Ammon's horn (tissue), 1 donor: ENCODE results near the gene UHRF2.
"Not testable (repeated sequence)": the region's sequence is repeated elsewhere in the genome, so short reads cannot be mapped to it uniquely, and the experiment has no call there.

Source experiments
- DNase-seq: peaks from one replicate; pipeline ENCODE4 v3.0.0-alpha.2; 2016; ENCODE audit warnings: low spot score

Gene UHRF2

GRCh38 chr9:6412487-6413364, at the start of gene UHRF2:
Gene UHRF2, plus strand, starts transcription at chr9:6413199. Its CDS starts 292 bp downstream, at chr9:6413491.
- DNase-seq: peak; percentile 97

DNA sequence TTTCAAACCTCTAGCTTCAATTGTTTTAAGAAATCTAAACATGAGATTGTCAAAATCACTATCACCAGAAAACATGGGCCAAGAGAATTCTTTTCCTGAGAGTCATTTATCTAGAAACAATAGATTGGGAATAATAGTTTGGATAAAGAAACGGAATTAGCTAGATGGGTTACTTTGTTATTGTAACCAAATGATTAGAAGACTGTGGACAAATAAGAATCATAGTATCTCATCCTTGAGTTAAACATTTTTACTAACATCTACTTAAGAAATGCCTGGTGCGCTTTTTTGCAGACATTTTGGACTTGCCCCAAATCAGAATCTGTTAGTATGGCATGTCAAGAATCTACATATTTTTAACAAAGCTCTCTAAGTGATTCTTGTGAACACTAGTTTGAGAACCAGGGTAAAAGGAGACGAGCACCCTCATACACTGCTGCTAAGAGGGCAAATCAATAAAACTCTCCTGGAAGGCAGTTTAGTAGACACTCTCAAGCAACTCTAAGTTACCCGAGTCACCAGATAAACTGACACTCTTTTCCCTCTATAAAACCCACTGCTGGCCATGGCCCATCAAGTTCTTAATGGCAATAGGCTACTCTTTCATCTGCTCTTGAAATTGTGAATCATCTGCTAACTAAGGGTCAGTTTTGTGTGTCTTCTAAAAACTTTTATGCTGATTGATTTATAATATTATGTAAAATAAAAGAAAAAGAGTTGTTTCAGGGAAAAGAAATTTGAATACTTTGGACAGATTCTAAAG, 45.7 kb upstream of the UHRF2 start:
- no peak for DNase-seq

- no peak for DNase-seq
Observed at GRCh38 chr9:6368831-6369230, 44.2 kb upstream of the UHRF2 start.

DNA sequence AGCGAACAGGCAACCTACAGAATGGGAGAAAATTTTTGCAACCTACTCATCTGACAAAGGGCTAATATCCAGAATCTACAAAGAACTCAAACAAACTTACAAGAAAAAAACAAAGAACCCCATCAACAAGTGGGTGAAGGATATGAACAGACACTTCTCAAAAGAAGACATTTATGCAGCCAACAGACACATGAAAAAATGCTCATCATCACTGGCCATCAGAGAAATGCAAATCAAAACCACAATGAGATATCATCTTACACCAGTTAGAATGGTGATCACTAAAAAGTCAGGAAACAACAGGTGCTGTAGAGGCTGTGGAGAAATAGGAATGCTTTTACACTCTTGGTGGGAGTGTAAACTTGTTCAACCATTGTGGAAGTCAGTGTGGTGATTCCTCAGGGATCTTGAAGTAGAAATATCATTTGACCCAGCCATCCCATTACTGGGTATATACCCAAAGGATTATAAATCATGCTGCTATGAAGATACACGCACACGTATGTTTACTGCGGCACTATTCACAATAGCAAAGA, 31.5 kb upstream of the UHRF2 start:
- DNase-seq: not testable (repeated sequence)

DNA sequence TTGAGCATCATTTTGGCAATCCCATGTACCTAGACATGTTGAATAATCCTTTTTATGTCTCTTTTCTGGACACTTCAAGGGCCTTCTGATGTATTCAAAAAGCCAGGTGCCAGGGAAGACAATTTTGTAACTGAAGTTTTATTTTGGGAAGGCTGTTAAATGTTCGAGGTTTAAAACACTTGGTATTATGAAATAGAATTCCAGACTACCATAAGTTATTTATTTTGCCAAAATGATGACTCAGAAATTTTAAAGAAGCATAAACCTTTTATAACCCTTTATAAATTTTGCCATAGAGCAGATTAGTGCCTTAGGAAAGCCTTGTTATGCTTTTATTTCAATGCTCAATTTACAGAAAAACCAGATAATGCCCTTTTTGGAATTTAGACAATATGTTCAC, 30.3 kb upstream of the UHRF2 start:
- no peak for DNase-seq

- DNase-seq: no peak
Observed at GRCh38 chr9:6383551-6384225, 29.3 kb upstream of the UHRF2 start.

- DNase-seq: no peak
Observed at GRCh38 chr9:6384732-6385131, 28.3 kb upstream of the UHRF2 start.

DNA sequence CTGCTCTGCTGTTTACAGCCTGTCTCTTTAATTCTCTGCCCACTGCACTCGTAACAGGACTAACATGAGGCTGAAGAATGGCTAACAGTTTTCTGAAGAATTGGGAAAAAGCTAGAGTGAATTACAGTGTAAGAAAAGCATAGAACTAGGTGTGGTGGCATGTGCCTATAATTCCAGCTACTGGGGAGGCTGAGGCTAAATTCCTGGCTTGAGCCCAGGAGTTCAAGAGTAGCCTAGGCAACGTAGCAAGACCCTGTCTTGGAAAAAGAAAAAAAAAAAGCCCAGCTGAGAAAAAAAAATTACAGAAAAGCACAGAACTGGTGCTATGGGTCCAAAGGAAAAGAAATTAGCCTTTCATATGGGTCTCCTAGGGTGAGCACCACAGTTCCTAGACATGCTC, 13.9 kb upstream of the UHRF2 start:
- no peak for DNase-seq

GRCh38 chr9:6405371-6405770, 7.6 kb upstream of the UHRF2 start:
- no peak for DNase-seq

- no peak for DNase-seq
Observed at GRCh38 chr9:6407778-6408177, 5.2 kb upstream of the UHRF2 start.

DNA sequence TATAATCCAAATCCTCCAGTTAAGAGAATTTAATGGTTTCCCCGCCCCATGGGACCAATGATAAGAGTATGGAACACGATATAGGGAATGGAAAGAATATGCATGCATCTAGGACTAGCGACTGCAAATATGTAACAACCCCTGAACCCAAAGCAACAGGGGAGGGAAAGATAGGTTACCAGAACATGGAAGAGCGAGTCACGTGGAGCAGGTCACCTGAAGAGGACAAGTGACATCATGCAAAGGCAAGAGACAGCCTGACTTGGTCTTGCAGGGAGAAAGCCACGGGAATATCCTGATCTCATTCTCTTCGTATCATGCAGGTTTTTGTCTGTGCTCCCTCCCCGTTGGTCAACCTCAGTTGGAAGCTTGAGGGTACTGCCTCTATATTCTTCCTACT, 4.7 kb upstream of the UHRF2 start:
- no peak for DNase-seq

- DNase-seq: no peak
Observed at GRCh38 chr9:6409811-6410210, 3.2 kb upstream of the UHRF2 start.

DNA sequence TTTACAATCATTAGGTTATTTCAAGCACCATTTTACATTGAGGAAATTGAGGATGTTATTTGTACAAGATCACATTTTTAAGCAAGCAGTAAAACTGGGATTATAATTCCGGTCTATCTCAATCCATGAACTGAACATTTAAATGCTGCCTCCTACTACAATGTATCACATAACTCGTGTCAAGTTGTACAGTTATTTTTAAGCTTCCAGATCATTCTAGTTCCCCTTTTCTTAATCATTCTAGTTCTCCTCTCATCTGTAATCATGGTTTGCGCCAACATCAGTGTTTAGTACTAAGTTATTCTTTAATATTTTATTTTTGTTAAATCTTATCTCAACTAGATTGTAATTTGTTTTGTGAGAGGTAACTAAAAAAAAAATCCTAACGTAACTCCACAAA, 2.4 kb upstream of the UHRF2 start:
- DNase-seq: no peak

- peak; percentile 51 for DNase-seq
Observed at GRCh38 chr9:6413365-6414246, 607 bp downstream of the UHRF2 start.

DNA sequence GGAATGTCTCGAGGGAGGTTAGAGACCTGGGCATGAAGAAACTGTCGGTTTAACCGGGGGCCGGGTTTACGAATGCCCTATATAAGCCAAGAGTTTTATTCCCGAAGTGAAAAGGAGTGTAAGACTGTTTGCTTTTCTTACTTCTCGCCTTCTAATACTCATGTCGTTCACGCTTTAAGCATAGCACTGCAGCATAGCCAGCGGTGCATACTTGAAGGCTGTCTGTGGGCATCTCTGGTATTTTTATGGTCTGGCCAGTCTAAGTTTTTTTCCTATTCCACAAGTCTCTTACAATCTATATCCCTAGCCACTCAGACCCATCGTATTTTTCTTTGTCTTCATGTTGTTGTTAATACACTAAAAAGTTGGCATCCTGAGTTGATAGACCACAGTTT, 1.2 kb downstream of the UHRF2 start:
- no peak for DNase-seq

GRCh38 chr9:6415266-6415665, 2.3 kb downstream of the UHRF2 start:
- no peak for DNase-seq

GRCh38 chr9:6417186-6417585, 4.2 kb downstream of the UHRF2 start:
- no peak for DNase-seq

- DNase-seq: no peak
Observed at GRCh38 chr9:6418764-6419163, 5.8 kb downstream of the UHRF2 start.

DNA sequence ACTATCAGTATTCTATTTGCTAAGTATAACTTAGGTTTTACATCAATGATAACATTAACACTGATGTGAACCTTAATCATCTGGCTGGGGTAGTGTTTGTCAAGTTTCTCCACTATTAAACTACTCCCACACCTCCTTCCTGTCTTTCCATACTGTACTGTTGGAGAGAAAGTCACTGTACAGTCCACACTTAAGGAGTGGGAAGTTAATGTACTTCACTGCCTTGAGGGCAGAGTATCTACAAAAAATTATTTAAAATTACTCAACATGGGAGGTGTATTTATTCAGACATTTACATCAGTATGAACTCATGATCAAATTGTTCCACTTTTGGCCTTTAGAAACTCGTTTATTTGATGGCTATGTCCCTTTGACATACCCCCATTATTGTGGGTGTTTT, 11.9 kb downstream of the UHRF2 start:
- no peak for DNase-seq

DNA sequence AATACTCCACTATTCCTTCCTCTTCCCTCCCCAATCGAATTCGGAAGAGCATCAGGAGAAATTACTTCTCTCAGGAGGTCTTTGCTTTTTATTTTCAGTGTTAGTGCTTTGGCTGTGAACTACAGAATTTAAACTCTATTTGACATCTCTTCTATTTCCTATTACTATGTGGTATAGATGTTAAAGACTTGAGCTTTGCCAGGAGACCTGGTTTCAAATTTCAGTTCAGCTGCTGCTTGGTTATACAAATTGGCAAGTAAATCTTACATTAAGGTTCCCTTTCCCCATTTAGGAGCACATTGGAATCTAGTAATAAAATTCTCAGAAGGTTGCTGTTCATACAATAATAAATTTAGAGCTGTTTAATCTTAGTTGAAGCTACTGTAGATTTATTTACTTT, 13.1 kb downstream of the UHRF2 start:
- no peak for DNase-seq
